PFSK-1 (cell line): Measurements from ENCODE around the gene MPZL3.

Source experiments
- POLR2AphosphoS5 ChIP-seq: IDR thresholded peaks from 2 replicates; pipeline ENCODE4 v1.6.1; 2012; ENCODE audit warnings: low read depth, mild to moderate bottlenecking, control low read depth, low read length, moderate library complexity
- REST ChIP-seq, 2 experiments: IDR thresholded peaks; 2 replicates each; pipeline versions ENCODE4 v1.6.1 to v1.8.0; 2011 to 2012; ENCODE audit warnings: low read depth in 2 of 2, low read length in 2 of 2, control low read depth in 1 of 2, inconsistent platforms in 1 of 2, mild to moderate bottlenecking in 1 of 2, moderate library complexity in 1 of 2; ENCODE audit not compliant: insufficient read depth in 1 of 2
- TAF1 ChIP-seq: IDR thresholded peaks from 2 replicates; pipeline ENCODE4 v1.6.1; 2012; ENCODE audit warnings: low read length, control low read depth, borderline replicate concordance; ENCODE audit not compliant: insufficient read depth

- no peak for TF ChIP-seq POLR2AphosphoS5
- TF ChIP-seq REST (IDR thresholded peaks at IDR 0.05; ENCODE audit: insufficient read depth in 1 of 2, low read depth in 2 of 2, low read length in 2 of 2) = no peak
- TF ChIP-seq TAF1 = no peak
These were observed 67.2 kb downstream of the MPZL3 start for GRCh38 chr11:118184784-118185579.
